DMS153 (cell line): ENCODE data around the gene ATP10B.

Experiments
- DNase-seq: peaks from one replicate; lab custom pipeline; 2025; lab: John Stamatoyannopoulos, UW

Gene ATP10B

GRCh38 chr5:160635663-160636062, 216.3 kb downstream of the ATP10B start:
- DNase-seq: no peak

DNA sequence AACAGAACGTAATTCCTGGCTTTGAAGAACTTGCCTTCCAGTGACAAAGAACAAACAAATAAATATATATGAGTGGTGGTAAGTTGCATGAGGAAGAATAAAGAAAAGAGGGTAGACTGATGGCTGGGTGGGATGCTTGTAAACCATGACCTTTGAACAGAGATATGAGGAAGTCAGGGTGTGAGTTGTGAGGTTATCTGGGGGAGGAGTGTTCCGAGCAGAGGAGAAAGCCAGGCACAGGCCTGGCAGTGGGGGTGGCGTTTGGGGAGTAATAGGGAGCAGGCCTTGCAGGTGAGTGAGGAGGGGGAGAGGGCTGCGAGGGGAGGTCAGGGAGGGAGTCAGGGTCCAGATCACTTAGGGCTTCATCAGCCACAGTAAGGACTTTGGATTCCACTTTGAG, 217.0 kb downstream of the ATP10B start:
- no peak for DNase-seq

GRCh38 chr5:160629003-160629402, 223.0 kb downstream of the ATP10B start:
- DNase-seq: no peak

DNA sequence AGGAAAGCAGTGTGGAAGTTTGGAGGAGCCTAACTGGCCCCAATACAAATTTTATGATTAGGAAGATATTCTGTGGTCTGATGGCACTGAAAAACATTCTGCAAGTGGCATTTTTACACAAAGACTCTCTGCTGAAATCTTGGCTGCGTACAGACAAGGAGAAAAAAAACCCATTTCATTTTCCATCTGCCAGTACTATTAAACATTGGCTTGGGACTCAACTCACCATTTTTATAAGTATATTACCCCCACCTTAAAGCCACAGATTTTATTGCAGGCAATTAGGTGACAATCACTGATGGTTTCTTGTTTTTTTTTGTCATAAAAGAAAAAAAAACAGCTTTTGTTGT, 223.4 kb downstream of the ATP10B start:
- DNase-seq: no peak

DNA sequence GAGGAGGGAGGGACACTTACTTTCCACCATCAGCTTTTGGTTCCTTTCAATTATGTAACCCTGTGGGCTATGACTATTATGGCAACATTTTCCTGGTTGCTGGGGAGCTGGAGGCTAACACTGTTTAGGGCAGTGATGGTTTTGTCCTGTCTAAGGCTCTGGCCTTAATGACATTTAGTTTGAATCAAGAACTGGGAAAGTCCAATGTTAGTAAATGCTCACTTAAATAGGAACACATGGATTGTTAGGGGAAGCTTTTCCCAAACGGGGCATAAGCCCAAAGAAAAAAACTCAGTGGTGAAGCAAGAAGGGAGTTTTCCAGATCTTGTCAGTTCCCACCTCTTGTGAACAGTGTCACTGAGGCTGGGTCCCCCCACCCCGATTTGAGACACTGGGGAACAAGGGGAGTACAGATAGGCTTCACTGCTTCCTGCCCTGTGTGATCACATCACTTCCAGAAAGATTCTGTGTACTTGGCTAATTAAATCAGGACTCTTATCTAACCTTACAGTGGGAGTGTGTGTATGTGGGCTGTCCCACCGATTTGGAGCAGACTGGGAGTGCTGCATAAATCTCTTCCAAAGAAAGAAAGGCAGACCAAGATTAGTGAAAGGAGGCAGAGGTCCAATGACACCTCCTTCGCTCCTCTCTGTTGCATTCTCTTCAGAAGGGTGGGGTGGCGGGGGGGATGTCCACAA, 223.9 kb downstream of the ATP10B start:
- no peak for DNase-seq

- no peak for DNase-seq
These were observed 225.7 kb downstream of the ATP10B start for GRCh38 chr5:160626322-160626721.

DNA sequence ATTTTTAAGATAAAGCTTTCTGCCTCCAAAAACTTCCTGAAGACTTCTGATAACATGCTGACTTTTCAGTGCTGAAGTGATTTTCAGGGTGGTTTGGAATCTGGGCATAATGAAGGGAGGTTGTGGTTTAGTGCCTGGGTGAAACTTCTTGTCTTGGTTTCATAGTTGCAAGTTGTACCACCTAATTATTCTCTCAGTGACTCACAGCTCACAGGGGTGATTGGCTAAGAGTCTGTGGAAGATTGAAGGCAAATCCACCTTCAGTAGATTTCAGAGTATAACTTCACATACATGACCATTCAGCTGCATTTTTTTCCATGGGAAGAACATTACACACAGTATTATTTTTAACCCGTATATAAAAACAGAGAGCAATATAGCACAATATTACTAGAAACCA, 230.5 kb downstream of the ATP10B start:
- no peak for DNase-seq

- no peak for DNase-seq
These were observed 231.6 kb downstream of the ATP10B start for GRCh38 chr5:160620401-160620800.

GRCh38 chr5:160619381-160619780, 232.6 kb downstream of the ATP10B start:
- no peak for DNase-seq

DNA sequence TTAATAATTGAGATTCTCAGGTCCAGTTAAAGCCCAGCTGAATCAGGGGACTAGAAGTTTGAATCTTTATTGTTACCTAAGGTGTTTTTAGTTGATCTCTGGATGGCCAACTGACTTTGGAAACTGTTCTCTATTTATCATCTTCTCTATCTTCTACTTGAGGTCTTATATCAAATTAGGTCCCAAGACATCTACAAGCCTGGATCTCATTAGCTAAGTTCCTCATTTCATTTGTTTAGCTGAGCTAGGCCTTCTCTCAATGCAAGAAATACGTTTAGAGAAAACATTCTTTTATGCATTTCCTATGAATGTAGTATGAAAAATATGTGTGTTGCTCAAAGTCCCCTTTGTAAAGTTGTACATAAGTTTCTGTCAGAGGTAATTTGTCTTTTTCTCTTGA, 233.7 kb downstream of the ATP10B start:
- no peak for DNase-seq

- no peak for DNase-seq
These were observed 235.1 kb downstream of the ATP10B start for GRCh38 chr5:160616712-160617497.

- no peak for DNase-seq
These were observed 237.9 kb downstream of the ATP10B start for GRCh38 chr5:160614136-160614535.

DNA sequence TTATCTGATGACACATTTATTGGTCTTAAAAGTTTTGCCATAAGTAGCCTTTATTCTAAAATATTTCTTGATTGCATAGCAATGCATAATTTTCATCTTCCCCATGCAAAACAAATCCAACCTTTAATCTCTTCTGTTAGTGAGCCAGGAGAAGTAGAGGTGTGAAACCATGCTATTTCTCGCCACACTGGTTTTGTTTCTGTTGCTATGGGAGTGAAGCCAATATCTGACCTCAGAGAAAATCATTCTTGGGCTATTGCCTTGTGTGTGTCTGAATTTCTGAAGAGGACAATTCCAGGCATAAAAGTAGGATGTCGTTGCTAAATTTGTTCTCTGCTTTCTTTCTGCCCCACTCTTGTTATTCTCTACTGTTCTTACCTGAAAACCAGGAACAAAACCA, 246.7 kb downstream of the ATP10B start:
- no peak for DNase-seq

DNA sequence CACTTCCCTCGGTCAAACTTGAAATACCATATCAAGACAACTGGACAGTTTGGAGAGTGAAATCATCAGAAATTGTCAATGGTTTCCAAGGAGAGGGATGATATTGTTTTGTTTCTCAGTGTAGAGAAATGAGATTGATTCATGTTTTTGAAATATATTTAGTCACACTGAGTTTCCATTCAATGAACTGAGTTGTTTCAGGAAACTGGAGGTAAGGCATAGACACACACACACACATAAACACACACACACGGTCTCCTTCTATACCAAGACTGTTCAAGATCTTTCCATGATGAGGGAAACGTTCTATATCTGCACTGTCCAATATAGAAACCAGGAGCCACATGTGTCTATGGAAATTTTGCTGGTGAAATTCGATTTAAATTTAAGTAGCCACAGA, 247.5 kb downstream of the ATP10B start:
- DNase-seq: no peak

DNA sequence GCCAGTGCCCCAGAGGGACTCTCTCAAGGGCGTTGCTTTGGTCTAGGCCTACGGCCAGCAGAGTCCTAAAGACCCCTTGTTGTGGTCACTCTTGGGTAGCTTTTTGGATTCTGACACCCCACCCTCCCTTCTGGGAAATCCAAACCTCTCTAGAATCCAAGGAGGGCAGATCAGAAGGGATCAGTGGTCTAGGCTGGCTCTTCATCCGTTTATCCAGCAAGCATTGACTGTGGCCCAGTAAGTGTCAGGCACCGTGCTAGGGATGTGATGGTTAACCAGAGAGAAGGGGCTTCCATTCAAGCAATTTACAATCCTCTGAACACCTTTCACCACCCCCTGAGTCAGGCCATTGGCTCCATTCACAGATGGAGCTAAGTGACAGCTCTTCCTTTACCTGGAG, 249.3 kb downstream of the ATP10B start:
- no peak for DNase-seq

DNA sequence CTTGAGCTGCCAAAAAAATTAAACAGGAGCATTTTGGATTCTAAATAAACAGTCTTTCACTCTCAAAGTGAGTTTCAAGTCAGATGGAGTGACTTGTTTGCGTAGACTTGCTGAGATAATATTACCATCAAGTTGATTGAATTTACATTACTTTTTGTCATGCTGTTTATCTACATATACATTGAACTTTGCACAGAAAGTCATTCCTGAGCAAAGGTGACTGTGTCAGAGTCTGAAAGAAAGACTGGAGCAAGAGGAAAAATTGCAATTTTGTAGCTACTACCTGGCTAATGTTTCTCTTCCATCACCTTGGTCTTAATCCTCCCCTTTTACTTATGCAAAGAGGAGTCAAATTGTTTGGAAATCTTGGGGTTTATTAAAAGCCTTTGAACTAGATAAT, 251.0 kb downstream of the ATP10B start:
- no peak for DNase-seq

- no peak for DNase-seq
These were observed 278.7 kb downstream of the ATP10B start for GRCh38 chr5:160573318-160573717.

- no peak for DNase-seq
These were observed 284.8 kb downstream of the ATP10B start for GRCh38 chr5:160567031-160567705.

DNA sequence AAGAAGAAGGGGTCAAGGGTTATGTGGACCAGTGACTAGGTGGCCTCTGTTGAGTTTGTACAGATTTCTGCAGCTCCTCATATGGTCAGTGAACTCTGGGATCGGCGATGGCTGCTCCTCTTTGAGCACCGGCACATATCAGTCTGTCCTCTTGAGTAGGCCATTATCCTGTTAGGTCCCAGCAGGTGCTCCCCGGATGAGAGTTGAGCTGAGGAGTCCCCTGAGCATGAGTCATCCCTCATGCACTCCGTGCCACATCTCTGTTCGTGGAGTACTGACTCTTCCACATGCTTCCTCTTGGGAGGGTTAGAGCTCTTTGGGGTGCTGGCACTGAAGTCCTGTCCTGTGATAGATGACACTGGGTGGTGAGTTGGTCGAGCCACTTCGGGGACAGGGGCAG, 286.6 kb downstream of the ATP10B start:
- no peak for DNase-seq

- DNase-seq: no peak
These were observed 295.2 kb downstream of the ATP10B start for GRCh38 chr5:160556846-160557245.

DNA sequence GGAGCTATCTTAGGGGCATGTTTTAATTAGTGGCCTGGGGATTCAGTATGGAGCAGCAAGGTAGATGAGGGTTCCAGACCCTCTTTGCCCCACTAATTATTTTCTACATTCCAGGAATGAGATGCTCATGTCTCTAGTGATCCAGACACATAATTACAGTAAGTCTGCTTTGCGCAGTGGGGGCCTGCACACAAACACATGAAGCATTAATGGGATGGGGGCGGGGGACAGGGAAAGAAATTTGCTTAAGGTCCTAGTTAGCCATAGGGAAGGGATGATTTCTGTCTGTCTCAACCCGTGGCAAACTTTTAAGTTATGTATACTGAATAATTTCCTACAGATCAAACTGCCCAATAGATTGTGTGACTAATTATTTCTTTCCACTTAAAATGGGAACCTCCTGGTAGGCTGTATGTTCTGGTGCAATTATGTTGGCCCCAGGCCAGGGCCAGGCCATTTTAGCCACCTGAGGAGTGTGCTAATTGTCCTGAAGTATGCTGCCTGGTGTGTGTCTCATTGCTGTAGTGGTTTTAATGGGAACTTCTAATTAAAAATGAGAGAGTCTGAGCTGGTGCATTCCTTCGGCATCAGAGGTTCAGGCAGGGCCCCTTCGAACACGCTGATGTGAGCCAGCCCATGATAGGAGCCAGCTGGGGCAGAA, 295.9 kb downstream of the ATP10B start:
- DNase-seq: no peak

DNA sequence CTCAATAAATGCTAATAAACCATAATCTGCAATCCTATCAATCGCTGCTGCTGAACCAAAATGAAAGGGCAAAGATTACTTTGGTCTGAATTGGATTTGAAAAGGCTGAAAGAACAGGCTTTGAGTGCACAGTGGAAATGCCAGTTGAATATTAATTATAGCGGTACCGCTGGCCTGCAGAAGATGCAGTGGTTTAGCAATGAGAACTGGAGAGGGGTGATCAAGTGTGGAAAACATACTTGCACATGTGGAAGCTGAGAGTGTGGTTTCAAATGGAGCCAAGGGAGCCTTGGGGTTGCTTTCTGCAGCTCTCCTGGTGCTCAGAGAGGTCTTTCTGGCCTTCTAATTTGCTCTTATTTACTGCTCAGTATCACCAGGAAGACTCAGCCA, 296.4 kb downstream of the ATP10B start:
- no peak for DNase-seq

DNA sequence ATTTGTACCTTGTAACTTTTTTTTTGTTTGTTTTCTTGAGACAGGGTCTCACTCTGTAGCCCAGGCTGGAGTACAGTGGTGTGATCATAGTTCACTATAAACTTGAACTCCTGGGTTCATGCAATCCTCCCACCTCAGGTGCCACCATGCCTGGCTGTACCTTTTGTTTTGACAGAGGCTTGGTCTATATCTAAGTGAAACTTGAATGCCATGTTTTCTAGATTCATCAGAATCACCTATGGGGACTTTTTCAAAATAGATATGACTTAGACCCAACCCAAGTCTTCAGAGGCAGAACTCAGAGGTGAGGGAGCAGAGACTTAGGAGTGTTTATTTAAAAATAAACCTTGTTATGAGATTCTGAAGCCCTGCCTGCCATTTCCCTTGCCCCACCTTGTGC, 301.9 kb downstream of the ATP10B start:
- no peak for DNase-seq
